ENCODE results near the gene PLEKHG1. TPM values are rescaled to one million over a fixed set of nuclear protein-coding genes. Genes with fewer than 3 reads are reported as not detected.
A peak's percentile ranks its signal among the peaks of the same experiment; 100 is the strongest.

The PLEKHG1 gene
- total RNA-seq, 2 experiments from 2014 or later: 4.6 to 5.1 TPM

DNA sequence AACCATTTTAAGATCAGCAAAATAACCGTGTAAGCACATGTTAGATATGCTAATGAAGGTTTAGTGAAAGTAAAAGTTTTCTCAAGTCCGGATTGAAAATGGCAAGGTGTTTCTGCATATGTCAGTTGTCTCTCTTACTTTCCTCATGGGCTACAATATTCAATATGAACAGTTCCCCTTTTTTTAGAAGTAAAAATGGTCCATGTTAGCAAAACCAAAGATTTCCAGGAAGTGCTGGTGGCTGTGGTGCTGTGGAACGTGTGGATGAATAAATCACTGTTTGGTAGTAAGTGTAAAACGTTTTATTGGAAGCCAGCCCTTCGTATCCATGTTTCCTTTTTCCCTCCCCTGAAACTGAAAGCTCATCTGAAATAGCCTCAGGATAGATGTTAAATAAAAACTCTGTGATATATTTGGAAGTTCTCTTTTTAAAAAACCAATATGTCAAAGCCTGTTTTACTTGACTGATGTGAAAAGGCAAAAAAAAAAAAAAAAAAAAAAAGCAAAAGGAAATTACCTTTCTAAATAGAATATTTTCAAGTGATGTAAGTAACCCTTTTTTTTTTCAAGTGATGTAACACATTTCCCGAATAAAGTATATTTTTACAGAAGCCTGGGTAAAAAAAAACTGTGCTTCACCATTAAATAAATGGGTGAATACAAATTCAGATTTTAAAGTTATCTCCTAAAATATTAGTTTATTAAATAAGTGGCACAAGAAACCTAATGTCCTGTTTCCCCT, 41.9 kb downstream of the PLEKHG1 start:
- CTCF ChIA-PET: no interaction called here
- Mint-ChIP-seq H3K36me3 (peaks cover 5% of the 10 kb centered on the region), H3K27me3 (peaks cover 5% of the 10 kb centered on the region), H3K4me1 (peaks cover 33% of the 10 kb centered on the region), H3K9me3 (ENCODE audit: low read depth) (no peaks in the 10 kb centered on the region), H3K4me3 (peak overlapping the region; percentile 65), H3K27ac (peak overlapping the region; percentile 55)
- no peak for DNase-seq
- no peak for ATAC-seq

- DNase-seq: no peak
- H3K4me1 Mint-ChIP-seq: peaks cover 17% of the 10 kb centered on the region
- no peaks in the 10 kb centered on the region for H3K9me3 Mint-ChIP-seq (ENCODE audit: low read depth)
- peaks cover 5% of the 10 kb centered on the region for H3K27me3 Mint-ChIP-seq
- no peak overlapping the region for H3K27ac Mint-ChIP-seq
- no peak overlapping the region for H3K4me3 Mint-ChIP-seq
- ATAC-seq: no peak
- H3K36me3 Mint-ChIP-seq: no peaks in the 10 kb centered on the region
- CTCF ChIA-PET: no interaction called here
Measured at GRCh38 chr6:150646228-150646627, 46.5 kb downstream of the PLEKHG1 start.

DNA sequence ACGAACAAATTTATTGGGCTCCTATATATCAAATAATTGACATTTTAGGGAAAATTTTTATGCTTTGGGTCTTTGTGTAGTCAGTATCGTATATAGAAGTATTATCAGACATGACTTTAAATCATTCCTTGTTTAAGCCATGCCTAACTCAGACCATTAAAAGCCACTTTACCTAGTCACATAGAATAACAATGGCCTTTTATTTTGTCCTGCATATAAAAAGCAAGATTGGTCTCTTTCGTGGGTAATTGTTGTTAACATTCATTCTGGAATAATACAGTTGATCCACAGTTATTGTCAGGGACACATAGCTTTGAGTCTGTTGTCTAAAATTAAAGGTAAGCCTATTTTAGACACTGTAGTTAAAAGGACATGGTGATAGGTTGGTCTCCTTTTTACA, 47.4 kb downstream of the PLEKHG1 start:
- no peak overlapping the region for H3K4me3 Mint-ChIP-seq
- CTCF ChIA-PET: no interaction called here
- no peak for ATAC-seq
- H3K36me3 Mint-ChIP-seq: no peaks in the 10 kb centered on the region
- no peak for DNase-seq
- H3K27me3 Mint-ChIP-seq: peaks cover 5% of the 10 kb centered on the region
- peaks cover 16% of the 10 kb centered on the region for H3K4me1 Mint-ChIP-seq
- H3K27ac Mint-ChIP-seq: no peak overlapping the region
- no peaks in the 10 kb centered on the region for H3K9me3 Mint-ChIP-seq (ENCODE audit: low read depth)

Other genes starting within 250 kb of the PLEKHG1 start
- not detected for gene IYD, start 230.9 kb upstream of the PLEKHG1 start, total RNA-seq